PFSK-1 (cell line): ENCODE results near the gene SCAMP5.

Experiments used
- POLR2AphosphoS5 ChIP-seq: IDR thresholded peaks from 2 replicates; pipeline ENCODE4 v1.6.1; 2012; ENCODE audit warnings: low read depth, mild to moderate bottlenecking, control low read depth, low read length, moderate library complexity
- REST ChIP-seq, 2 experiments: IDR thresholded peaks; 2 replicates each; pipeline versions ENCODE4 v1.6.1 to v1.8.0; 2011 to 2012; ENCODE audit warnings: low read depth in 2 of 2, low read length in 2 of 2, control low read depth in 1 of 2, inconsistent platforms in 1 of 2, mild to moderate bottlenecking in 1 of 2, moderate library complexity in 1 of 2; ENCODE audit not compliant: insufficient read depth in 1 of 2
- TAF1 ChIP-seq: IDR thresholded peaks from 2 replicates; pipeline ENCODE4 v1.6.1; 2012; ENCODE audit warnings: low read length, control low read depth, borderline replicate concordance; ENCODE audit not compliant: insufficient read depth

DNA sequence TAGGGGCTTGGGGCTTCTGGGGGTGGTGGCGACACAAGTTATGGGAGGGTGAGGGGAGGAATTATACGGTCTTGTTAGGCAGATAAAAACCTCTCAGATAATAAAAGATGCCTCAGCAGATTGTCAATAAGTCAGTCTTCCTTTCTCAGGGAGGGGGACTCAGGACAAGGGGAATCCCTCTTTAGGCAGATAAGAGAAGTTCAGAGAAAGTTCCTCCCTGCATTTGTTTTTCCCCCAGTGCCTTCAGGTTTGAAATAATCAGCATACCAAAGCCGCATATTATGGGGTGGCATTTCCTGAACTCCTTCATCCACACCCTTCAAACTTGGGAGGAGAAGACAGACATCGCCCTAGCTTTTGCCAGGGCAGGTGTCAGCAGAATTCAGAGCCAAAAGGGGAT, 36.5 kb downstream of the SCAMP5 start:
- TF ChIP-seq REST (IDR thresholded peaks at IDR 0.05; ENCODE audit: insufficient read depth in 1 of 2, low read depth in 2 of 2, low read length in 2 of 2) (no peak), POLR2AphosphoS5 (no peak), TAF1 (no peak)
